OCI-LY1 (cell line): ENCODE data around the gene SLC25A42.

Experiments
- EZH2 ChIP-seq: fragments of 200-600 bp; sonication (generic), shearing (Covaris generic); IDR thresholded peaks from 2 replicates; pipeline ENCODE4 v1.8.0; 2017; ENCODE audit warnings: borderline replicate concordance, mixed run types, mild to moderate bottlenecking, antibody characterized with exemption, low read length, moderate library complexity, mixed read lengths
- TF ChIP-seq, protein P1 (sequence below): fragments of 200-600 bp; sonication (generic), shearing (Covaris generic); IDR thresholded peaks from 2 replicates; pipeline ENCODE4 v1.5.1; 2017; ENCODE audit warnings: mild to moderate bottlenecking, antibody characterized with exemption, low read length, moderate library complexity, mixed read lengths

GRCh38 chr19:19123386-19123785, 59.6 kb downstream of the SLC25A42 start:
- TF ChIP-seq, protein P1, sequence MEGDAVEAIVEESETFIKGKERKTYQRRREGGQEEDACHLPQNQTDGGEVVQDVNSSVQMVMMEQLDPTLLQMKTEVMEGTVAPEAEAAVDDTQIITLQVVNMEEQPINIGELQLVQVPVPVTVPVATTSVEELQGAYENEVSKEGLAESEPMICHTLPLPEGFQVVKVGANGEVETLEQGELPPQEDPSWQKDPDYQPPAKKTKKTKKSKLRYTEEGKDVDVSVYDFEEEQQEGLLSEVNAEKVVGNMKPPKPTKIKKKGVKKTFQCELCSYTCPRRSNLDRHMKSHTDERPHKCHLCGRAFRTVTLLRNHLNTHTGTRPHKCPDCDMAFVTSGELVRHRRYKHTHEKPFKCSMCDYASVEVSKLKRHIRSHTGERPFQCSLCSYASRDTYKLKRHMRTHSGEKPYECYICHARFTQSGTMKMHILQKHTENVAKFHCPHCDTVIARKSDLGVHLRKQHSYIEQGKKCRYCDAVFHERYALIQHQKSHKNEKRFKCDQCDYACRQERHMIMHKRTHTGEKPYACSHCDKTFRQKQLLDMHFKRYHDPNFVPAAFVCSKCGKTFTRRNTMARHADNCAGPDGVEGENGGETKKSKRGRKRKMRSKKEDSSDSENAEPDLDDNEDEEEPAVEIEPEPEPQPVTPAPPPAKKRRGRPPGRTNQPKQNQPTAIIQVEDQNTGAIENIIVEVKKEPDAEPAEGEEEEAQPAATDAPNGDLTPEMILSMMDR, result no peak
- TF ChIP-seq EZH2, result no peak
